Transverse colon (tissue), 4 donors: ENCODE data around the gene PIGR. TPM values are rescaled to one million over a fixed set of nuclear protein-coding genes. Genes with fewer than 3 reads are reported as not detected.
A peak's percentile ranks its signal among the peaks of the same experiment; 100 is the strongest.

Experiments
- DNase-seq: peaks from one replicate; pipeline ENCODE4 v3.0.0-alpha.2; 2019
- H3K27ac ChIP-seq, 4 donors: fragments of 200-600 bp; sonication (generic); 2 replicates each; pipeline ENCODE4 v1.5.1; 2016 to 2018; ENCODE audit warnings: inconsistent platforms in 4 of 4
- H3K27me3 ChIP-seq: fragments of 200-600 bp; sonication (generic); 2 replicates; pipeline ENCODE4 v1.5.1; 2017; ENCODE audit warnings: inconsistent platforms
- H3K36me3 ChIP-seq, 4 donors: fragments of 200-600 bp; sonication (generic); 2 replicates each; pipeline ENCODE4 v1.5.1; 2017 to 2019; ENCODE audit warnings: inconsistent platforms in 4 of 4
- H3K4me1 ChIP-seq, 4 donors: fragments of 200-600 bp; sonication (generic); 2 replicates each; pipeline ENCODE4 v1.5.1; 2017 to 2020; ENCODE audit warnings: inconsistent platforms in 4 of 4
- H3K4me3 ChIP-seq, 4 donors: fragments of 200-600 bp; sonication (generic); 1 replicate in 1 of 4; 2 replicates in 3 of 4; pipeline versions ENCODE4 v1.5.1 to v1.6.1; 2017 to 2019; ENCODE audit warnings: inconsistent platforms in 4 of 4
- H3K9me3 ChIP-seq, 2 donors: fragments of 200-600 bp; sonication (generic); 2 replicates each; pipeline ENCODE4 v1.5.1; 2017 to 2019; ENCODE audit warnings: inconsistent platforms in 2 of 2
- EP300 ChIP-seq: sonication (generic); formaldehyde crosslinking; IDR thresholded peaks from one replicate; pipeline ENCODE4 v1.6.1; 2017; ENCODE audit warnings: antibody characterized with exemption, low read depth
- POLR2A ChIP-seq: fragments of 450-650 bp; IDR thresholded peaks from one replicate; pipeline ENCODE4 v1.6.1; 2016; ENCODE audit warnings: antibody characterized with exemption, mild to moderate bottlenecking, moderate library complexity
- POLR2AphosphoS5 ChIP-seq, 3 donors: sonication (generic); formaldehyde crosslinking; IDR thresholded peaks; one replicate each; pipeline ENCODE4 v1.6.1; 2016; ENCODE audit warnings: antibody characterized with exemption in 3 of 3
- WGBS, 2 donors: methylation state at CpG; one replicate each; pipeline ENCODE4 v1.1.5; 2018; ENCODE audit warnings: low coverage in 1 of 2; 5-methylcytosine and 5-hydroxymethylcytosine counted together
- in situ Hi-C, 4 donors: fragments of 200-750 bp; cut with MboI; loops; one replicate each; pipeline versions ENCODE4 v1.15.0 to v1.15.1; 2017; ENCODE audit warnings: low sequenced_read_pairs in 3 of 4, low pct_ligation_motif_present in 1 of 4, low pct_unique_long_range_greater_than_20kb in 1 of 4
- intact Hi-C: fragments of 100-400 bp; cut with DNase I; formaldehyde crosslinking; loops from one replicate; pipeline ENCODE4 v1.15.1; 2023; ENCODE audit warnings: low total_unique reads
- total RNA-seq, 4 donors: library from RNA; depleted of rRNA; stranded (reverse); fragments of >200 nt; gene quantifications; one replicate each; pipeline ENCODE4 v1.1.0, GENCODE V29; 2016
- TF ChIP-seq, protein P1 (sequence below), 5 experiments: fragments of 200-600 bp in 3 of 5; fragments of 450-650 bp in 2 of 5; sonication (generic) in 3 of 5; IDR thresholded peaks; 1 replicate in 2 of 5; 2 replicates in 3 of 5; pipeline ENCODE4 v1.5.1; 2016 to 2017; ENCODE audit warnings: antibody characterized with exemption in 5 of 5, inconsistent platforms in 3 of 5, mild to moderate bottlenecking in 2 of 5, moderate library complexity in 1 of 5

The PIGR gene
- total RNA-seq, 4 donors from 2014 or later: 3,370 to 10,796 (median 6,659) TPM

- 41 to 51% methylated on average over 2 to 7 of the region's 7 CpGs for WGBS, 2 donors
- in situ Hi-C loops: loop anchor here in 2 of 4 donors (25.0 kb wide), 2 partner anchors 185 to 285 kb away; partner anchors contain the start of gene DYRK3 (in 1 of the 2)
- Histone ChIP-seq H3K4me1 (peaks cover 0 to 17% (median 5%) of the 10 kb centered on the region in 4 donors), H3K36me3 (no peaks in the 10 kb centered on the region), H3K4me3 (peak within 1 kb of the TSS in 1 of 4 donors; percentile 33), H3K27me3 (no peaks in the 10 kb centered on the region), H3K9me3 (no peaks in the 10 kb centered on the region), H3K27ac (peak within 1 kb of the TSS; percentile 63 to 77 (median 72))
- peak; percentile 41 for DNase-seq
- intact Hi-C loops: no loop called here
- TF ChIP-seq POLR2A (peak; percentile 61), EP300 (no peak), POLR2AphosphoS5 (IDR thresholded peaks at IDR 0.05) (peak; percentile 28 to 64 (median 60))
- TF ChIP-seq, protein P1, sequence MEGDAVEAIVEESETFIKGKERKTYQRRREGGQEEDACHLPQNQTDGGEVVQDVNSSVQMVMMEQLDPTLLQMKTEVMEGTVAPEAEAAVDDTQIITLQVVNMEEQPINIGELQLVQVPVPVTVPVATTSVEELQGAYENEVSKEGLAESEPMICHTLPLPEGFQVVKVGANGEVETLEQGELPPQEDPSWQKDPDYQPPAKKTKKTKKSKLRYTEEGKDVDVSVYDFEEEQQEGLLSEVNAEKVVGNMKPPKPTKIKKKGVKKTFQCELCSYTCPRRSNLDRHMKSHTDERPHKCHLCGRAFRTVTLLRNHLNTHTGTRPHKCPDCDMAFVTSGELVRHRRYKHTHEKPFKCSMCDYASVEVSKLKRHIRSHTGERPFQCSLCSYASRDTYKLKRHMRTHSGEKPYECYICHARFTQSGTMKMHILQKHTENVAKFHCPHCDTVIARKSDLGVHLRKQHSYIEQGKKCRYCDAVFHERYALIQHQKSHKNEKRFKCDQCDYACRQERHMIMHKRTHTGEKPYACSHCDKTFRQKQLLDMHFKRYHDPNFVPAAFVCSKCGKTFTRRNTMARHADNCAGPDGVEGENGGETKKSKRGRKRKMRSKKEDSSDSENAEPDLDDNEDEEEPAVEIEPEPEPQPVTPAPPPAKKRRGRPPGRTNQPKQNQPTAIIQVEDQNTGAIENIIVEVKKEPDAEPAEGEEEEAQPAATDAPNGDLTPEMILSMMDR (IDR thresholded peaks at IDR 0.05): no peak
Measured at GRCh38 chr1:206921772-206922265, 24.4 kb downstream of the PIGR start, which contains the start of gene FCMR. TSS of gene FCMR (minus strand) at chr1:206921941. CDS start at chr1:206921854, 87 bp downstream.

DNA sequence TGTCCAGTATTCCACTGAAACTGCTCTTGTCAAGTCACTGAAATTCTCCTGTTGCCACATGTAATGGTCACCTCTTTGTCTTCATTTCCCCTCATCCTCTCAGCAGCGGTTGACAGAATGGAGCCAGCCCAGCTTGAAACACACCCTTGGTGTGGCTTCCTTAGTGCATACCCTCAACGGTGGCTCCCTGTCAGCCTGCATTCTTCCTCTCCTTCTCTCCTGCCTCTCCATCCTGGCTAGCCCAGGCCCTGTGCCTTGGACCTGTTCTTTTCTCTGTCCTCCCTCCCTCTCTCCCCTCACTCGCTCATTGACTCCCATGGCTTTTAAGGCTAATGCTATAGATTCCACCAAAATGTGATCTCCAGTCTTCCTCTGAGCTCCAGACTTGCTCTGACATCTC is 28.2 kb downstream of the PIGR start:
- H3K9me3 ChIP-seq: no peaks in the 10 kb centered on the region
- 74 to 100% methylated on average over 1 to 3 of the region's 3 CpGs for WGBS, 2 donors
- H3K4me1 ChIP-seq: peaks cover 0 to 3% (median 0%) of the 10 kb centered on the region in 4 donors
- H3K27me3 ChIP-seq: no peaks in the 10 kb centered on the region
- intact Hi-C loops: loop anchor here (10.0 kb wide), 1 partner anchor 283 kb away; the partner anchor contains the start of gene DYRK3
- TF ChIP-seq, protein P1 (IDR thresholded peaks at IDR 0.05): no peak
- no peak for TF ChIP-seq POLR2A
- TF ChIP-seq POLR2AphosphoS5 (IDR thresholded peaks at IDR 0.05): no peak
- no peak for TF ChIP-seq EP300
- no peak for DNase-seq
- H3K27ac ChIP-seq: no peak overlapping the region
- H3K4me3 ChIP-seq: peak overlapping the region in 1 of 4 donors; percentile 7
- H3K36me3 ChIP-seq: no peaks in the 10 kb centered on the region
- in situ Hi-C loops: loop anchor here (10.0 to 25.0 kb wide), 5 partner anchors 103 to 283 kb away; partner anchors contain the start of gene DYRK3 (in 3 of the 4)

DNA sequence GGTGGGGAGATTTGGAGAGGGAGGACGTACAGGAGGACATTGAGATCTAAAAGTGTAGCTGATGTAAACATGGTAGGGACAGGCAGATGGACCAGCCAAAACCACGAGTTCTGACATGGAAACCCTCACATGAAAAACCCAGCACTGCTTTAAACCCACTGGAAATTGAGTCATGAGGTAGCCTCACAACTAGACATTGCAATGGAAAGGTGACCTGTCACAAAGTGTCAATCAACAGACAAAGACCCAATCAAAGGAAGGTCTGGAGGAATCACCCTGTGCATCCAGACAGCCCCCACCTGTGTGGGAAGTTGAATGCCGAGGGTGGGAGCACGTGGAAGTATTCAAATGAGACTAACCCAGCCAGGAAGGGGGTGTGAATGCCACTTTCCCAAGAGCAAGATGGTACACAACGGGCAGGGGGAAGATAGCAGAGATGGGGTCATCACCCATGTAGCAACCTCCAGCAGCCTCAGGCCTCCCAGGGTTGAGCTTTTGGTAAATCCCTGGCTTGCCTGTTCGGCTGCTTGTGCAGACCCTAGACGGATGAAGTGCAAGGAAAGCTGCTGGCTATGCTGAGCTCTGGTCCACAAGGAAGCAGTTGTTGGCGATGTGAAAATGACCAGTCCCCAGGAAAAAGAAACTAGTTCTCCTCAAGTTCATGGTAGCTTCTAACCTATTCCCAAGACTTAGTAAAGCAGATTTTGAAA is 30.1 kb downstream of the PIGR start:
- Histone ChIP-seq H3K36me3 (no peaks in the 10 kb centered on the region), H3K4me3 (no peak overlapping the region), H3K27me3 (no peaks in the 10 kb centered on the region), H3K27ac (no peak overlapping the region), H3K4me1 (peaks cover 0 to 16% (median 0%) of the 10 kb centered on the region in 4 donors), H3K9me3 (no peaks in the 10 kb centered on the region)
- WGBS, 2 donors: 79 to 84% methylated on average over 2 to 8 of the region's 8 CpGs
- intact Hi-C loops (loop anchor here (10.0 kb wide), 1 partner anchor 281 kb away; the partner anchor contains the start of gene DYRK3), in situ Hi-C loops (loop anchor here (10.0 to 25.0 kb wide), 5 partner anchors 101 to 281 kb away; partner anchors contain the start of gene DYRK3 (in 3 of the 4))
- no peak for DNase-seq
- no peak for TF ChIP-seq POLR2A
- TF ChIP-seq, protein P1 (IDR thresholded peaks at IDR 0.05): no peak

DNA sequence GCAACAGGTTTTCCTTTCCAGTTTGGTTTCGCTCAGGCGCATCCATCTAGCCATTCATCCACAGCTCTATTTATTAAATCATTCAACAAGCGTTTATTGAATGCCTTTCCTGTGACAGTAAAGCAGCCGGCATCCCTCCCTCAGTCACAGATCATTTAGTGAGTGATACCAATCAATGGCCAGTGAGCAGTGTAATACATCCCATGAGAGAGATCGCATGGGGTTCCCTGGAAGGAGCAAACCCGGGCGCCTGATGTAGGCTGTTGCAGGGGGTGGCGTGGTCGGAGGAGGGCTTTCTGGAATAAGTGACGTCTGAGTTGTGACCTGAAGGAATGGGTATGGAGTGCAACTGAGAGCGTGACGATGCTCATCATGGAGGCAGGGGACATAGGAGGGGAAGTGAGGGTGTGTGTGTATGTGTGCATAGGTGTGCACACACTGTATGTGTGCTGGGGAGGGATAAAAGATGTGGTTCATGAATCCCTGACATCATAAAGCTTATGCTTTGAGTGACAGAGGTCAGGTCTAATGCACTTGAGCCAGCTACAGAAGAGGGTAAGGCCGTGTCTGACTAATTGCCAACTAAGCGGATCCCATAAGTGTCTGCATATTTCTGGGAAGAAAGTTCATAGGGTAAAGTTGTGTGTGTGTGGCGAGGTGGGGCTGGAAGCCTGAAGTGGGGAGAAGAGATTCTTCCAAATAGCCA is 31.1 kb downstream of the PIGR start:
- 87 to 92% methylated on average over 7 to 15 of the region's 15 CpGs for WGBS, 2 donors
- TF ChIP-seq POLR2A (no peak), POLR2AphosphoS5 (IDR thresholded peaks at IDR 0.05) (no peak), EP300 (no peak)
- TF ChIP-seq, protein P1 (IDR thresholded peaks at IDR 0.05): no peak
- Histone ChIP-seq H3K27me3 (peaks cover 5% of the 10 kb centered on the region), H3K4me1 (peaks cover 0 to 19% (median under 1%) of the 10 kb centered on the region in 4 donors), H3K27ac (no peak overlapping the region), H3K9me3 (no peaks in the 10 kb centered on the region), H3K36me3 (no peaks in the 10 kb centered on the region), H3K4me3 (no peak overlapping the region)
- intact Hi-C loops: loop anchor here (10.0 kb wide), 1 partner anchor 280 kb away; the partner anchor contains the start of gene DYRK3
- no peak for DNase-seq
- in situ Hi-C loops: loop anchor here (10.0 to 25.0 kb wide), 5 partner anchors 100 to 280 kb away; partner anchors contain the start of gene DYRK3 (in 3 of the 4)
